GM12873 (cell line): Measurements from ENCODE around the gene BTBD2.
A peak's percentile ranks its signal among the peaks of the same experiment; 100 is the strongest.

Experiments used
- CTCF ChIP-seq: IDR thresholded peaks from 2 replicates; pipeline ENCODE4 v1.5.1; 2012; ENCODE audit warnings: low read depth, mild to moderate bottlenecking, moderate library complexity, low read length, control low read depth; ENCODE audit not compliant: insufficient read depth; ENCODE audit errors: missing control alignments

BTBD2 gene

GRCh38 chr19:2060884-2061494 lies 45.5 kb upstream of the BTBD2 start:
- no peak for TF ChIP-seq CTCF

- TF ChIP-seq CTCF = no peak
These were observed 44.1 kb upstream of the BTBD2 start for GRCh38 chr19:2059422-2060201.

- TF ChIP-seq CTCF = no peak
These were observed 43.3 kb upstream of the BTBD2 start for GRCh38 chr19:2058570-2059421.

GRCh38 chr19:2057484-2058469 lies 42.3 kb upstream of the BTBD2 start:
- TF ChIP-seq CTCF = no peak

GRCh38 chr19:2056837-2057192 lies 41.3 kb upstream of the BTBD2 start:
- TF ChIP-seq CTCF = no peak

GRCh38 chr19:2055931-2056836 lies 40.7 kb upstream of the BTBD2 start:
- peak; percentile 3 for TF ChIP-seq CTCF
